WERI-Rb-1 (cell line): ENCODE data around the gene EWSR1.

Experiments
- DNase-seq: peaks from one replicate; pipeline ENCODE4 v3.0.0-alpha.2; 2020
- H3K27ac ChIP-seq: fragments of 250-450 bp; sonication (Bioruptor Pico); 2 replicates; pipeline ENCODE4 v1.5.1; 2020; ENCODE audit warnings: mild to moderate bottlenecking, moderate library complexity
- H3K27me3 ChIP-seq: fragments of 250-450 bp; sonication (Bioruptor Pico); 2 replicates; pipeline ENCODE4 v1.5.1; 2021; ENCODE audit warnings: mild to moderate bottlenecking, low read depth, moderate library complexity; ENCODE audit not compliant: insufficient read depth, severe bottlenecking
- H3K36me3 ChIP-seq: fragments of 250-450 bp; sonication (Bioruptor Pico); 2 replicates; pipeline ENCODE4 v1.5.1; 2020; ENCODE audit warnings: mild to moderate bottlenecking, moderate library complexity
- H3K4me3 ChIP-seq: 2 replicates; pipeline ENCODE4 v1.5.1; 2011; ENCODE audit warnings: low read depth, mild to moderate bottlenecking, control low read depth, low read length
- H3K9me3 ChIP-seq: fragments of 250-450 bp; sonication (Bioruptor Pico); 2 replicates; pipeline ENCODE4 v1.5.1; 2021; ENCODE audit warnings: mild to moderate bottlenecking, moderate library complexity; ENCODE audit not compliant: severe bottlenecking
- TF ChIP-seq, protein P1 (sequence below): IDR thresholded peaks from 2 replicates; pipeline ENCODE4 v1.5.1; 2011; ENCODE audit warnings: low read depth, mild to moderate bottlenecking, control low read depth, inconsistent platforms, low read length

Gene EWSR1

DNA sequence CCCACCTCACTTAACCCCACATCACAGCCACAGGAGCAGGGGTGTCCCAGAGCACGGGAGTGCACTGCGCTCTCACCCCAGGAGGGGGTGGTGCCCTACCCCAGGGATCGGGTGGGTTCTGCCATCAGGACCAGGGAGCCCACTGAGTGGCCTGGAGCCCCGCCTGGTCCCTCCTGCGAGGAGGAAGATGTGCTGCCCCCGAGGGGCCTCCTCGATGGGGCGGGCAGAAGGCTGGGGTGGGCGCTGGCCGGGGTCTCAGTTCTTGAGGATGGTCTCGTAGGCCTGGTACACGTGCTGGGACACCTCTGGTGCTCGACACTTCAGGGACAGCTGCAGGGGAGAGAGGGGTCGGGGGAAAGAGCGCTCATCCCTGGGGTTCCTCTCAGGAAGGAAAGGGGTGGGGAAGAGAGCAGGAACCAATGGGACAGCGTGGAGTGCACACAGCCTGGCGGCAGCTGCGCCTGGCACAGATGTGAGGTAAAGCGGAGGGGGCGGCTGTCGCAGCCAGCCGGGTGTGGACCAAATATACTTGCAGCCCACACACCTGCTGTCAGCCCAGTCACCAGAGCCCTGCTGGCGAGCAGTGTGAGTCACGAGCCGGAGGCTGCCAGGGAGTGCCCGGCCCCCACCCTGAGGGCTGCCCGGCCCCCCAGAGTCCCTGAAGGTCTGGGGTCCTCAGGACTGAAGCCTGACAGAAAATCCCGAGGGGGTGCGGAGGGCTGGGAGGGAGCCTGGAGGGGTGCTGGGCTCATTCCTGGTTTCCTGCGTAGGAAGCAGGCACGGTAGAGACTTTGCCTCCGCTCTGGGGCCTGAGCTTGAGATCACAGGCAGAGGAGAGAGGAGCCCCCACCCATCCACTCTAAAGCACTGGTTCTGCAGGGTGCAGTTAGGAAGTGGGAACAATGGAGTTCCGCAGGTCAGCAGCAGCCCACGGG is 60.8 kb downstream of the EWSR1 start:
- Histone ChIP-seq H3K27me3 (no peaks in the 10 kb centered on the region), H3K36me3 (peaks cover 32% of the 10 kb centered on the region), H3K27ac (no peak overlapping the region), H3K4me3 (no peak overlapping the region), H3K9me3 (no peaks in the 10 kb centered on the region)
- no peak for DNase-seq
- TF ChIP-seq, protein P1, sequence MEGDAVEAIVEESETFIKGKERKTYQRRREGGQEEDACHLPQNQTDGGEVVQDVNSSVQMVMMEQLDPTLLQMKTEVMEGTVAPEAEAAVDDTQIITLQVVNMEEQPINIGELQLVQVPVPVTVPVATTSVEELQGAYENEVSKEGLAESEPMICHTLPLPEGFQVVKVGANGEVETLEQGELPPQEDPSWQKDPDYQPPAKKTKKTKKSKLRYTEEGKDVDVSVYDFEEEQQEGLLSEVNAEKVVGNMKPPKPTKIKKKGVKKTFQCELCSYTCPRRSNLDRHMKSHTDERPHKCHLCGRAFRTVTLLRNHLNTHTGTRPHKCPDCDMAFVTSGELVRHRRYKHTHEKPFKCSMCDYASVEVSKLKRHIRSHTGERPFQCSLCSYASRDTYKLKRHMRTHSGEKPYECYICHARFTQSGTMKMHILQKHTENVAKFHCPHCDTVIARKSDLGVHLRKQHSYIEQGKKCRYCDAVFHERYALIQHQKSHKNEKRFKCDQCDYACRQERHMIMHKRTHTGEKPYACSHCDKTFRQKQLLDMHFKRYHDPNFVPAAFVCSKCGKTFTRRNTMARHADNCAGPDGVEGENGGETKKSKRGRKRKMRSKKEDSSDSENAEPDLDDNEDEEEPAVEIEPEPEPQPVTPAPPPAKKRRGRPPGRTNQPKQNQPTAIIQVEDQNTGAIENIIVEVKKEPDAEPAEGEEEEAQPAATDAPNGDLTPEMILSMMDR = no peak

DNA sequence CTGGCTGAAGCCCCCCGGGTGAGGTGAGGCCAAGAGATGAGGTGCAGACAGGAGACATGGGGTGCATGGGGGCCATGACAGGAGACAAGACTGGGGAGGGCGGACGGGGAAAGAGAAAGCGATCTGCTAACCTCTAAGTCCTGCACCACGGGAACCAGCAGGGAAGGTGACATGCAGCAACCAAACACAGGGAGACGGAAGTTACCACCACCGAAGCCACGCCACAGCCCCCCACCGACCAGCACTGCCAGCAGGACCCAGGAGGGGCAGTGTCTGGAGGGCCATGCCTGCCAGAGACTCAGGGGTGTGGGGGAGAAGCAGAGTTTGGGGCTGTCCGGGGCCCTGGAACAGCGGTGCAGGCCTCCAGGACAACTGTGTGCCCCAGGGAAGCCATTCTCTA is 61.5 kb downstream of the EWSR1 start:
- Histone ChIP-seq H3K36me3 (peaks cover 35% of the 10 kb centered on the region), H3K9me3 (no peaks in the 10 kb centered on the region), H3K27me3 (no peaks in the 10 kb centered on the region), H3K27ac (no peak overlapping the region), H3K4me3 (no peak overlapping the region)
- no peak for DNase-seq
- TF ChIP-seq, protein P1 = no peak

DNA sequence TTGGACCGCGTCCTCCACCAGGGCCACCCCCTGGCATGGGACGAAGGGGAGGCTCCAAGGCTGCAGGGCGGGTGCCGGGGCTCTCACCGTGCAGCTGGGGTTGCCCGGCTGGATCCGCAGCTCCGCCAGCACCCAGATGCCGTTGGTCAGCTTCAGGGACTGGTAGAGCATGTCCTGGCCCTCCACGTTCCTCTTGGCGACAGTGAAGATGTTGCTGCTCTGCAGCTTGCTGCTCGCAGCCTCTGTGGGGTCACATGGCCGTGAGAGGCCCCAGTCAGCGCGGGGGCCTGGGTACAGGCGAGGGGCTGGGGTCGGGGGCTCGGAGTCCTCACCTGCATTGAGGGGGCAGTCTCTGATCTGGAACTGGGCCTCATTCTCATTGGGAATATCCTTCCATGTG is 62.2 kb downstream of the EWSR1 start:
- H3K27ac ChIP-seq = no peak overlapping the region

DNA sequence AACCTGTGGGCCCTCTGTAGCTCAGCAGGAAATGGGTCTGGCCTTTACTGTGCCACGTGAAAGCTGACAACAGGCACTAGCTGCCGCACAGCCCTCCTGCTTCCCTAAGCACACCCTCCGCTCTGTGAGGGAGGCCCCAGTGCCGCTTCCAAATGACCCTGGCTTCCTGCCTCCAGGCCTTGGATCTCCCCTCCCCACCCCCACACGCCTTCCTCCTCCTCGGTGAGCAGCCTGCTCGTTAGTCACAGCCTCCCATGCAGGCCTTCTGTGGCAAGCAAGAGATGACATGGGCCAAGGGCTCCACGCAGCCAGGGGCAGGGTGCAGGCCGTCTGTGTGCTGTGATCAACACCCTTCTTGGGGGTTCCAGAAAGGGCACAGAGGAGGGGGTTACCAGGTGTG is 62.7 kb downstream of the EWSR1 start:
- H3K36me3 ChIP-seq = peaks cover 40% of the 10 kb centered on the region
- H3K9me3 ChIP-seq = no peaks in the 10 kb centered on the region
- TF ChIP-seq, protein P1 = no peak
- DNase-seq = no peak
- H3K4me3 ChIP-seq = no peak overlapping the region
- H3K27me3 ChIP-seq = no peaks in the 10 kb centered on the region
- H3K27ac ChIP-seq = no peak overlapping the region

More for the DNA sequence above, 62.2 kb downstream of the EWSR1 start:
- no peak overlapping the region for H3K4me3 ChIP-seq
- H3K27me3 ChIP-seq = no peaks in the 10 kb centered on the region
- DNase-seq = no peak
- H3K36me3 ChIP-seq = peaks cover 35% of the 10 kb centered on the region
- no peaks in the 10 kb centered on the region for H3K9me3 ChIP-seq
- TF ChIP-seq, protein P1 = no peak

DNA sequence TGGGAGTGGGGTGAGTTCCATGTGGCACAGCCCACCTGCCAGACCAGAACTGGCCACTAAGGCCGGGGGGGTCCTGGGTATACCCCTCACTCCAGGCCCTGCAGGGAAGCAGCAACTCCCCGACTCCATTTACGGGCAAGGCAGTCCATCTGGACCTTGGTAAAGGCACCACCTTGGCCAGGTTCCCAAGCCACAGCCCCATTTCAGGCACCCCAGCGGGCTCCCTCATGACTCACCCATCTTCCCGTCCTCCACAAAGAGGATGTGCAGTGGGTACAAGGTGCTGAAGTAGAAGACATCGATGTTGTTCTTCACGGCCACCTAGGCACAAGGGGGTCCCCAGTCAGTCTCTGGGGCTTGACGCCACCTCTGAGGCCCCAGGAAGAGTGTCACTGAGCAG is 63.1 kb downstream of the EWSR1 start:
- H3K27ac ChIP-seq = no peak overlapping the region

More for the DNA sequence above, 63.1 kb downstream of the EWSR1 start:
- no peak for DNase-seq
- Histone ChIP-seq H3K27me3 (no peaks in the 10 kb centered on the region), H3K4me3 (no peak overlapping the region), H3K9me3 (no peaks in the 10 kb centered on the region), H3K36me3 (peaks cover 45% of the 10 kb centered on the region)
- TF ChIP-seq, protein P1 = no peak
